IMR-90 (cell line): Measurements from ENCODE around the gene OPRL1. TPM values are rescaled to one million over a fixed set of nuclear protein-coding genes. Genes with fewer than 3 reads are reported as not detected.

Source experiments
- ATAC-seq: fragments of 200-7000 bp; cut with Tn5 transposase; 2 replicates; pipeline ENCODE4 v1.9.1; 2020; ENCODE audit warnings: low read depth, mild to moderate bottlenecking, moderate library complexity
- BruUV-seq: library from RNA; stranded (reverse); fragments of 400-500 nt; replicated peaks from 2 replicates; lab custom pipeline; 2021; lab: Mats Ljungman, UMichigan
- CTCF ChIA-PET: fragments of 300-600 bp; formaldehyde crosslinking; extraction: SDS; loops from one replicate; lab custom pipeline; 2021; ENCODE audit warnings: antibody characterized with exemption; lab: Yijun Ruan, JAX
- POLR2A ChIA-PET: fragments of 300-600 bp; sonication (Branson Sonifier 250); formaldehyde crosslinking; loops from one replicate; lab custom pipeline; 2022; ENCODE audit warnings: antibody characterized with exemption; ENCODE audit not compliant: unreplicated experiment; lab: Charles Lee
- DNase-seq: peaks from one replicate; pipeline ENCODE4 v3.0.0; 2013
- H2AFZ ChIP-seq: replicated peaks from 2 replicates; pipeline ENCODE3; 2013; ENCODE audit warnings: low read length, mild to moderate bottlenecking; ENCODE audit not compliant: poor library complexity
- H2AK5ac ChIP-seq: 2 replicates; pipeline ENCODE4 v1.6.1; 2013; ENCODE audit warnings: low read depth, low read length, inconsistent platforms
- H2AK9ac ChIP-seq: replicated peaks from 2 replicates; pipeline ENCODE3; 2013; ENCODE audit warnings: mild to moderate bottlenecking, low read depth, low read length, moderate library complexity; ENCODE audit not compliant: poor library complexity
- H2BK120ac ChIP-seq: 2 replicates; pipeline ENCODE4 v1.6.1; 2013; ENCODE audit warnings: low read depth, low read length, inconsistent platforms
- H2BK15ac ChIP-seq: 3 replicates; pipeline ENCODE4 v1.6.1; 2013; ENCODE audit warnings: low read depth, low read length, inconsistent platforms
- H2BK20ac ChIP-seq: 2 replicates; pipeline ENCODE4 v1.6.1; 2013; ENCODE audit warnings: low read depth, mild to moderate bottlenecking, inconsistent platforms, low read length, moderate library complexity
- H2BK5ac ChIP-seq: 2 replicates; pipeline ENCODE4 v1.6.1; 2013; ENCODE audit warnings: mild to moderate bottlenecking, low read depth, low read length, inconsistent platforms; ENCODE audit not compliant: poor library complexity, severe bottlenecking
- H3K14ac ChIP-seq: replicated peaks from 2 replicates; pipeline ENCODE4 v1.6.1; 2013; ENCODE audit warnings: low read depth, low read length, inconsistent platforms
- H3K18ac ChIP-seq: 2 replicates; pipeline ENCODE4 v1.6.1; 2013; ENCODE audit warnings: low read depth, low read length, control low read depth
- H3K23ac ChIP-seq: 2 replicates; pipeline ENCODE4 v1.6.1; 2013; ENCODE audit warnings: low read depth, low read length, inconsistent platforms
- H3K27ac ChIP-seq: 2 replicates; pipeline ENCODE4 v1.5.1; 2013; ENCODE audit warnings: mild to moderate bottlenecking, control low read depth, low read length; ENCODE audit not compliant: insufficient read depth
- H3K27me3 ChIP-seq: 2 replicates; pipeline ENCODE4 v1.6.1; 2013; ENCODE audit warnings: low read length; ENCODE audit not compliant: control insufficient read depth, insufficient read depth
- H3K36me3 ChIP-seq: 2 replicates; pipeline ENCODE4 v1.6.1; 2013; ENCODE audit warnings: low read length, mixed read lengths; ENCODE audit not compliant: control insufficient read depth, insufficient read depth
- H3K4ac ChIP-seq: 2 replicates; pipeline ENCODE4 v1.6.1; 2013; ENCODE audit warnings: low read depth, low read length, inconsistent platforms
- H3K4me1 ChIP-seq: 2 replicates; pipeline ENCODE4 v1.6.1; 2013; ENCODE audit warnings: low read length, mixed read lengths; ENCODE audit not compliant: control insufficient read depth, insufficient read depth
- H3K4me2 ChIP-seq: 2 replicates; pipeline ENCODE4 v1.6.1; 2013; ENCODE audit warnings: low read depth, mild to moderate bottlenecking, control low read depth, low read length, moderate library complexity
- H3K4me3 ChIP-seq: 2 replicates; pipeline ENCODE4 v1.5.1; 2013; ENCODE audit warnings: low read depth, mild to moderate bottlenecking, control low read depth, low read length, moderate library complexity; ENCODE audit not compliant: insufficient read depth
- H3K56ac ChIP-seq: 2 replicates; pipeline ENCODE4 v1.6.1; 2013; ENCODE audit warnings: low read length, inconsistent platforms; ENCODE audit not compliant: insufficient read depth; ENCODE audit errors: extremely low read depth
- H3K79me1 ChIP-seq, 2 experiments: 2 replicates each; pipeline ENCODE4 v1.6.1; 2013; ENCODE audit warnings: low read length in 2 of 2, inconsistent platforms in 1 of 2, low read depth in 1 of 2
- H3K9ac ChIP-seq: 2 replicates; pipeline ENCODE4 v1.6.1; 2013; ENCODE audit warnings: low read depth, low read length, control low read depth
- H3K9me1 ChIP-seq: 2 replicates; pipeline ENCODE4 v1.6.1; 2013; ENCODE audit warnings: low read length, inconsistent platforms; ENCODE audit not compliant: insufficient read depth
- H3K9me3 ChIP-seq: 2 replicates; pipeline ENCODE4 v1.6.1; 2013; ENCODE audit warnings: low read length; ENCODE audit not compliant: control insufficient read depth, insufficient read depth
- H4K20me1 ChIP-seq: 2 replicates; pipeline ENCODE4 v1.6.1; 2013; ENCODE audit warnings: low read length, inconsistent platforms; ENCODE audit not compliant: insufficient read depth
- H4K5ac ChIP-seq: 2 replicates; pipeline ENCODE4 v1.6.1; 2013; ENCODE audit warnings: mild to moderate bottlenecking, low read depth, low read length, control low read depth
- H4K8ac ChIP-seq, 2 experiments: 2 replicates each; pipeline ENCODE4 v1.6.1; 2013; ENCODE audit warnings: low read depth in 2 of 2, low read length in 2 of 2, control low read depth in 1 of 2, inconsistent platforms in 1 of 2
- H4K91ac ChIP-seq: 2 replicates; pipeline ENCODE4 v1.6.1; 2013; ENCODE audit warnings: low read depth, low read length, inconsistent platforms; ENCODE audit not compliant: insufficient read depth
- BHLHE40 ChIP-seq: fragments of 150-350 bp; IDR thresholded peaks from 2 replicates; pipeline ENCODE4 v1.6.1; 2016; ENCODE audit warnings: mild to moderate bottlenecking, low read depth, low read length
- CHD1 ChIP-seq: IDR thresholded peaks from 2 replicates; pipeline ENCODE4 v1.6.1; 2012; ENCODE audit warnings: low read depth, low read length, improper control_type of control experiment
- FOS ChIP-seq: fragments of 150-350 bp; IDR thresholded peaks from 2 replicates; pipeline ENCODE4 v1.6.1; 2016; ENCODE audit warnings: low read depth, low read length
- NFE2L2 ChIP-seq: fragments of 150-350 bp; IDR thresholded peaks from 2 replicates; pipeline ENCODE4 v1.6.1; 2016; ENCODE audit warnings: low read depth, mild to moderate bottlenecking, low read length
- RFX5 ChIP-seq: IDR thresholded peaks from 2 replicates; pipeline ENCODE4 v1.8.0; 2012; ENCODE audit warnings: low read depth, mild to moderate bottlenecking, low read length, moderate library complexity
- WGBS, 2 experiments: methylation state at CpG; one replicate each; pipeline versions ENCODE4 v1.1.5 to v1.1.7; 2013; ENCODE audit warnings: missing lambda C conversion rate in 2 of 2; ENCODE audit not compliant: insufficient read length in 1 of 2; ENCODE audit errors: extremely low coverage in 2 of 2; 5-methylcytosine and 5-hydroxymethylcytosine counted together
- dilution Hi-C: fragments of 300-500 bp; cut with HindIII; formaldehyde crosslinking; loops from one replicate; pipeline ENCODE4 v1.14.3; 2018; ENCODE audit warnings: low sequenced_read_pairs; ENCODE audit not compliant: unreplicated experiment
- in situ Hi-C: fragments of 300-500 bp; cut with MboI; formaldehyde crosslinking; loops from 3 replicates; pipeline ENCODE4 v1.14.3; 2019; ENCODE audit warnings: low sequenced_read_pairs, inconsistent platforms, mixed read lengths
- intact Hi-C: fragments of 100-400 bp; cut with micrococcal nuclease; formaldehyde crosslinking; loops from 2 replicates; pipeline ENCODE4 v1.10.0; 2022
- polyA plus RNA-seq, 3 experiments: library from polyadenylated mRNA; depleted of rRNA; stranded (reverse); fragments of >200 nt; gene quantifications; 2 replicates each; pipeline ENCODE4 v1.2.3, GENCODE V29; 2012; ENCODE audit warnings: low replicate concordance in 1 of 3
- total RNA-seq: library from RNA; depleted of rRNA; stranded (reverse); fragments of >200 nt; gene quantifications from 2 replicates; pipeline ENCODE4 v1.2.3, GENCODE V29; 2012
- TF ChIP-seq, protein P1 (sequence below): fragments of 150-350 bp; IDR thresholded peaks from 2 replicates; pipeline ENCODE4 v1.6.1; 2016; ENCODE audit warnings: low read depth, mild to moderate bottlenecking, low read length, moderate library complexity, borderline replicate concordance
- TF ChIP-seq, protein P2 (sequence below): conservative IDR thresholded peaks from 2 replicates; pipeline ENCODE4 v1.5.1; 2012; ENCODE audit warnings: mild to moderate bottlenecking, low read depth, low read length, improper control_type of control experiment
- TF ChIP-seq, protein P3 (sequence below): fragments of 150-350 bp; IDR thresholded peaks from 2 replicates; pipeline ENCODE4 v1.6.1; 2017; ENCODE audit warnings: mild to moderate bottlenecking, antibody characterized with exemption, low read length, low read depth

Gene OPRL1
- total and polyA plus RNA-seq, 2 of the 4 experiments (the other 2 are of a cell fraction): 0.36 to 1.2 TPM

DNA sequence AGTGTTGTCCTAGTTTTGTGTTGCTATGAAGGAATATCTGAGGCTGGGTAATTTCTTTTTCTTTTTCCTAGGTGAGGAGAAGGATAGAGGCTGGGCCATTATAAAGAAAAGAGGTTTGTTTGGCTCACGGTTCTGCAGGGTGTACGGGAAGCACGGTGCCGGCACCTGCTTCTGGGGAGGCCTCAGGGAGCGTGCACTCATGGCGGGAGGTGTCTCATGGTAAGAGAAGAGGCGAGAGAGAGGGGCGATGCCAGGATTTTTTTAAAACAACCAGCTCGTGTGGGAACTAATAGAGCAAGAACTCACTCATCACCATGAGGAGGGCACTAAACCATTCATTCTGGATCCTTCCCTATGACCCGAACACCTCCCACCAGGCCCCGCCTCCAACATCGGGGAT, 41.7 kb downstream of the OPRL1 start:
- DNase-seq: no peak
- Histone ChIP-seq H3K9me3 (no peaks in the 10 kb centered on the region), H3K27me3 (peaks cover 22% of the 10 kb centered on the region), H4K5ac (no peak overlapping the region), H3K4me2 (no peak overlapping the region), H2AFZ (no peak overlapping the region), H3K56ac (no peak overlapping the region), H3K9ac (no peak overlapping the region), H4K8ac (no peak overlapping the region), H3K36me3 (no peaks in the 10 kb centered on the region), H3K79me1 (no peaks in the 10 kb centered on the region), H2BK120ac (no peak overlapping the region), H2AK9ac (no peak overlapping the region), H4K91ac (no peak overlapping the region), H3K9me1 (no peaks in the 10 kb centered on the region), H2BK20ac (no peak overlapping the region), H3K4me1 (no peaks in the 10 kb centered on the region), H3K4me3 (no peak overlapping the region), H4K20me1 (no peaks in the 10 kb centered on the region), H3K14ac (no peak overlapping the region), H2BK15ac (no peak overlapping the region), H3K18ac (no peak overlapping the region), H2BK5ac (no peak overlapping the region), H3K23ac (no peak overlapping the region), H3K27ac (no peak overlapping the region), H3K4ac (no peak overlapping the region), H2AK5ac (no peak overlapping the region)
- no peak for ATAC-seq
- dilution Hi-C loops (no loop called here), in situ Hi-C loops (no loop called here), intact Hi-C loops (no loop called here)
- TF ChIP-seq, protein P1, sequence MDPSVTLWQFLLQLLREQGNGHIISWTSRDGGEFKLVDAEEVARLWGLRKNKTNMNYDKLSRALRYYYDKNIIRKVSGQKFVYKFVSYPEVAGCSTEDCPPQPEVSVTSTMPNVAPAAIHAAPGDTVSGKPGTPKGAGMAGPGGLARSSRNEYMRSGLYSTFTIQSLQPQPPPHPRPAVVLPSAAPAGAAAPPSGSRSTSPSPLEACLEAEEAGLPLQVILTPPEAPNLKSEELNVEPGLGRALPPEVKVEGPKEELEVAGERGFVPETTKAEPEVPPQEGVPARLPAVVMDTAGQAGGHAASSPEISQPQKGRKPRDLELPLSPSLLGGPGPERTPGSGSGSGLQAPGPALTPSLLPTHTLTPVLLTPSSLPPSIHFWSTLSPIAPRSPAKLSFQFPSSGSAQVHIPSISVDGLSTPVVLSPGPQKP: no peak
- TF ChIP-seq, protein P2, sequence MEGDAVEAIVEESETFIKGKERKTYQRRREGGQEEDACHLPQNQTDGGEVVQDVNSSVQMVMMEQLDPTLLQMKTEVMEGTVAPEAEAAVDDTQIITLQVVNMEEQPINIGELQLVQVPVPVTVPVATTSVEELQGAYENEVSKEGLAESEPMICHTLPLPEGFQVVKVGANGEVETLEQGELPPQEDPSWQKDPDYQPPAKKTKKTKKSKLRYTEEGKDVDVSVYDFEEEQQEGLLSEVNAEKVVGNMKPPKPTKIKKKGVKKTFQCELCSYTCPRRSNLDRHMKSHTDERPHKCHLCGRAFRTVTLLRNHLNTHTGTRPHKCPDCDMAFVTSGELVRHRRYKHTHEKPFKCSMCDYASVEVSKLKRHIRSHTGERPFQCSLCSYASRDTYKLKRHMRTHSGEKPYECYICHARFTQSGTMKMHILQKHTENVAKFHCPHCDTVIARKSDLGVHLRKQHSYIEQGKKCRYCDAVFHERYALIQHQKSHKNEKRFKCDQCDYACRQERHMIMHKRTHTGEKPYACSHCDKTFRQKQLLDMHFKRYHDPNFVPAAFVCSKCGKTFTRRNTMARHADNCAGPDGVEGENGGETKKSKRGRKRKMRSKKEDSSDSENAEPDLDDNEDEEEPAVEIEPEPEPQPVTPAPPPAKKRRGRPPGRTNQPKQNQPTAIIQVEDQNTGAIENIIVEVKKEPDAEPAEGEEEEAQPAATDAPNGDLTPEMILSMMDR: no peak
- TF ChIP-seq RFX5 (no peak), FOS (no peak), BHLHE40 (no peak), CHD1 (no peak), NFE2L2 (no peak)
- TF ChIP-seq, protein P3, sequence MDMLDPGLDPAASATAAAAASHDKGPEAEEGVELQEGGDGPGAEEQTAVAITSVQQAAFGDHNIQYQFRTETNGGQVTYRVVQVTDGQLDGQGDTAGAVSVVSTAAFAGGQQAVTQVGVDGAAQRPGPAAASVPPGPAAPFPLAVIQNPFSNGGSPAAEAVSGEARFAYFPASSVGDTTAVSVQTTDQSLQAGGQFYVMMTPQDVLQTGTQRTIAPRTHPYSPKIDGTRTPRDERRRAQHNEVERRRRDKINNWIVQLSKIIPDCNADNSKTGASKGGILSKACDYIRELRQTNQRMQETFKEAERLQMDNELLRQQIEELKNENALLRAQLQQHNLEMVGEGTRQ: no peak
- WGBS, 2 experiments: no CpG with 5 or more reads among the region's 12 CpGs
- CTCF ChIA-PET: interaction anchor here (2.0 kb wide), 1 partner anchor 83 kb away, joined by 8 read pairs; no protein-coding TSS in a partner anchor
- no TSS peak for BruUV-seq
- POLR2A ChIA-PET: no interaction called here
